ENCODE data around the gene DEPP1. TPM values are rescaled to one million over a fixed set of nuclear protein-coding genes. Genes with fewer than 3 reads are reported as not detected.

Gene DEPP1
- total and polyA plus RNA-seq, 2 donors (not counting 3 experiments of a cell fraction or from before 2014, with no cell fraction given), result 364 to 951 TPM

DNA sequence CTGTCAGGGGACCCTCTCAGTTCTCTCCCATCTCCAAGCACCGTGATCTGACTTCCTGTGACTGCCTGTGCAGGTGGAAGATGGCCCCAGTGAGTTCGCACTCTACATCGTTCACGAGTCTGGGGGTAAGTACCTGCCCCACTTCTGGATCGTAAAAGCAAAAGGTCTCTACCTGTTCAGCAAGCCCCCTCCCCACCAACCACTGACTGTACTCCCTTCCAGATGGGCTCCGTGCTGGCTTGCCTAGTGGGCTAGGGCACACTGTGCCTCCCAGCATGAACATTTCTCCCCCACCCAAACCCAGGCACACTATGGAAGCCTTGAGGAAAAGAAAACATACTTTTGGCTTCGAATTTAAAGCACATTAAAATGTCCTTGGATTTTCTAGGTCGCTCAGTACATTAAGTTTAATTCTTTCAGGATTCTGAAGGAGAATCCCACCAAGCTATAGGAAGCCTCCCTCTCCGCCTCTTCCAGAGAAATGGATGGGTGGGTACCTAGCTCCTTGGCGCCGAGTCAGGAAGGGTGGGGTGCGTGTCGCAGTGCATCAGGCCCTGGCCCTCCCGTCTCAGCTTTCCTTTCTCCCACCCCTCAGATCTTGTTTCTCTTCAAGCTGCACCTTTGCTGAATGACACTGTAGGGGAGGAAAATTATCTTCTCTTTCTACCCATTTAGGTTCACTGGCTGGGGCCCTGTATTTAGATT is 11.1 kb upstream of the DEPP1 start:
- H3K9me1 ChIP-seq (replicated peaks; ENCODE audit: control insufficient read depth, extremely low read depth, insufficient read depth, low read length), result no peaks in the 10 kb centered on the region
- intact Hi-C loops (cut with micrococcal nuclease), result no loop called here
- no peaks in the 10 kb centered on the region for H3K9me3 ChIP-seq (replicated peaks; ENCODE audit: control insufficient read depth, insufficient read depth, low read length)
- TF ChIP-seq GATA2 (IDR thresholded peaks at IDR 0.05; ENCODE audit: insufficient read depth, insufficient read length, low read depth, low read length) (no peak), MYC (IDR thresholded peaks at IDR 0.05; ENCODE audit: low read depth, low read length) (no peak), JUN (IDR thresholded peaks at IDR 0.05; ENCODE audit: borderline replicate concordance, insufficient read depth, insufficient read length, low read depth) (no peak), POLR2AphosphoS5 (IDR thresholded peaks at IDR 0.05; ENCODE audit: insufficient read depth, low read depth, low read length) (no peak), EZH2 (IDR thresholded peaks at IDR 0.05; ENCODE audit: borderline replicate concordance, low read depth, low read length, severe bottlenecking) (no peak), FOS (IDR thresholded peaks at IDR 0.05; ENCODE audit: borderline replicate concordance, insufficient read depth, low read length) (no peak), POLR2A (IDR thresholded peaks at IDR 0.05; ENCODE audit: low read depth, low read length) (no peak), MAX (IDR thresholded peaks at IDR 0.05; ENCODE audit: insufficient read depth, insufficient read length) (no peak)
- TF ChIP-seq, protein P1, sequence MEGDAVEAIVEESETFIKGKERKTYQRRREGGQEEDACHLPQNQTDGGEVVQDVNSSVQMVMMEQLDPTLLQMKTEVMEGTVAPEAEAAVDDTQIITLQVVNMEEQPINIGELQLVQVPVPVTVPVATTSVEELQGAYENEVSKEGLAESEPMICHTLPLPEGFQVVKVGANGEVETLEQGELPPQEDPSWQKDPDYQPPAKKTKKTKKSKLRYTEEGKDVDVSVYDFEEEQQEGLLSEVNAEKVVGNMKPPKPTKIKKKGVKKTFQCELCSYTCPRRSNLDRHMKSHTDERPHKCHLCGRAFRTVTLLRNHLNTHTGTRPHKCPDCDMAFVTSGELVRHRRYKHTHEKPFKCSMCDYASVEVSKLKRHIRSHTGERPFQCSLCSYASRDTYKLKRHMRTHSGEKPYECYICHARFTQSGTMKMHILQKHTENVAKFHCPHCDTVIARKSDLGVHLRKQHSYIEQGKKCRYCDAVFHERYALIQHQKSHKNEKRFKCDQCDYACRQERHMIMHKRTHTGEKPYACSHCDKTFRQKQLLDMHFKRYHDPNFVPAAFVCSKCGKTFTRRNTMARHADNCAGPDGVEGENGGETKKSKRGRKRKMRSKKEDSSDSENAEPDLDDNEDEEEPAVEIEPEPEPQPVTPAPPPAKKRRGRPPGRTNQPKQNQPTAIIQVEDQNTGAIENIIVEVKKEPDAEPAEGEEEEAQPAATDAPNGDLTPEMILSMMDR (IDR thresholded peaks at IDR 0.05; ENCODE audit: extremely low read depth in 1 of 2, insufficient read depth in 1 of 2, low read depth in 1 of 2, low read length in 2 of 2), result no peak
- no peaks in the 10 kb centered on the region for H3K36me3 ChIP-seq (ENCODE audit: control insufficient read depth in 2 of 2, extremely low read depth in 1 of 2, insufficient read depth in 2 of 2, low read length in 2 of 2)
- H3K27ac ChIP-seq (ENCODE audit: insufficient read depth, low read depth, low read length), result no peak overlapping the region
- dilution Hi-C loops (cut with MboI; ENCODE audit: extremely low pct_ligation_motif_present, low sequenced_read_pairs), result no loop called here
- no peak overlapping the region for H3K4me2 ChIP-seq (ENCODE audit: insufficient read depth, low read length)
- H3K4me1 ChIP-seq (ENCODE audit: control insufficient read depth, extremely low read depth, insufficient read depth, low read length), result peaks cover 10% of the 10 kb centered on the region
- no peak overlapping the region for H3K9ac ChIP-seq (replicated peaks; ENCODE audit: extremely low read depth, insufficient read depth, low read length)
- BruUV-seq (replicated peaks), result no TSS peak
- H3K79me2 ChIP-seq (ENCODE audit: control insufficient read depth, insufficient read depth, low read length), result no peaks in the 10 kb centered on the region
- POLR2A ChIA-PET, result interaction anchor here (2.6 kb wide), 1 partner anchor 11 kb away, joined by 11 read pairs; the partner anchor contains the start of gene DEPP1
- no peak overlapping the region for H2AFZ ChIP-seq (ENCODE audit: low read depth, low read length)
- DNase-seq (ENCODE audit: low read depth, low spot score) (no peak), FAIRE-seq (no peak)
- H4K20me1 ChIP-seq (replicated peaks; ENCODE audit: control insufficient read depth, extremely low read depth, insufficient read depth, low read length), result no peaks in the 10 kb centered on the region
- CTCF ChIA-PET, result interaction anchor here (1.0 to 4.3 kb wide), 2 partner anchors 9 to 57 kb away, joined by 3 to 30 read pairs; no protein-coding TSS in a partner anchor
- H3K4me3 ChIP-seq (replicated peaks in 1 of 3; ENCODE audit: insufficient read depth in 1 of 3, low read depth in 1 of 3, low read length in 3 of 3), result no peak overlapping the region
- H3K27me3 ChIP-seq (ENCODE audit: control insufficient read depth in 2 of 2, insufficient read depth in 2 of 2, low read length in 2 of 2), result no peaks in the 10 kb centered on the region
